HepG2 (cell line): ENCODE measurements around the gene KLC4. TPM values are rescaled to one million over a fixed set of nuclear protein-coding genes. Genes with fewer than 3 reads are reported as not detected.

Experiments
- ATF7-NPFF ChIP-seq: sonication (generic); formaldehyde crosslinking; IDR thresholded peaks from 2 replicates; pipeline ENCODE4 v1.8.1; 2023; ENCODE audit warnings: mild to moderate bottlenecking, low read depth, missing genetic modification reagents, moderate library complexity
- CCDC6 ChIP-seq: sonication (generic); formaldehyde crosslinking; IDR thresholded peaks from 2 replicates; pipeline ENCODE4 v1.8.1; 2022; ENCODE audit warnings: mild to moderate bottlenecking, missing genetic modification reagents, moderate library complexity
- CSRNP1 ChIP-seq: sonication (generic); formaldehyde crosslinking; IDR thresholded peaks from 2 replicates; pipeline ENCODE4 v1.8.1; 2023; ENCODE audit warnings: mild to moderate bottlenecking, missing genetic modification reagents
- ERF ChIP-seq: IDR thresholded peaks from 2 replicates; pipeline ENCODE4 v1.6.1; 2018; ENCODE audit warnings: missing biosample characterization, missing genetic modification reagents
- HMGXB3 ChIP-seq: sonication (generic); formaldehyde crosslinking; IDR thresholded peaks from 2 replicates; pipeline ENCODE4 v1.4.0; 2020; ENCODE audit warnings: missing genetic modification reagents, borderline replicate concordance
- HNF1A ChIP-seq, 2 experiments: sonication (generic) in 1 of 2; formaldehyde crosslinking in 1 of 2; IDR thresholded peaks; 2 replicates each; pipeline versions ENCODE4 v1.4.0 to v1.6.1; 2016 to 2020; ENCODE audit warnings: borderline replicate concordance in 1 of 2, low read depth in 1 of 2, mild to moderate bottlenecking in 1 of 2, missing genetic modification reagents in 1 of 2
- NFRKB ChIP-seq: fragments of 450-650 bp; IDR thresholded peaks from 2 replicates; pipeline ENCODE4 v1.6.1; 2017
- NR0B2 ChIP-seq: sonication (generic); formaldehyde crosslinking; IDR thresholded peaks from 2 replicates; pipeline ENCODE4 v1.4.0; 2020; ENCODE audit warnings: mild to moderate bottlenecking, missing genetic modification reagents
- PHF5A ChIP-seq: IDR thresholded peaks from one replicate; pipeline ENCODE4 v1.6.1; 2018; ENCODE audit warnings: low read depth, missing genetic modification reagents; ENCODE audit not compliant: unreplicated experiment
- SRY ChIP-seq: sonication (generic); formaldehyde crosslinking; IDR thresholded peaks from 2 replicates; pipeline ENCODE4 v1.8.0; 2022; ENCODE audit warnings: mild to moderate bottlenecking, missing genetic modification reagents
- ZNF781 ChIP-seq: sonication (generic); formaldehyde crosslinking; IDR thresholded peaks from 2 replicates; pipeline ENCODE4 v1.5.1; 2020; ENCODE audit warnings: borderline replicate concordance, mild to moderate bottlenecking, missing genetic modification reagents; ENCODE audit errors: not compliant biosample characterization
- ZSCAN29 ChIP-seq: sonication (generic); formaldehyde crosslinking; conservative IDR thresholded peaks from 2 replicates; pipeline ENCODE4 v1.4.0; 2020; ENCODE audit warnings: mild to moderate bottlenecking, missing genetic modification reagents
- polyA plus RNA-seq, 8 experiments: library from polyadenylated mRNA; depleted of rRNA in 3 of 8; stranded (reverse) in 7 of 8; unstranded in 1 of 8; fragments of >200 nt; fragmentation: Illumina TruSeq in 4 of 8; extraction: Trizol in 4 of 8; gene quantifications; 2 replicates each; pipeline versions ENCODE4 v1.2.1 to v1.2.3, GENCODE V29; 2011 to 2016; ENCODE audit warnings: low read depth in 4 of 8, missing spikeins in 1 of 8, mixed read lengths in 1 of 8; ENCODE audit not compliant: insufficient read depth in 1 of 8
- total RNA-seq, 5 experiments: library from RNA; depleted of rRNA; stranded (reverse); fragments of >200 nt; fragmentation: Illumina TruSeq; extraction: Trizol; gene quantifications; 2 replicates each; pipeline ENCODE4 v1.2.3, GENCODE V29; 2016; ENCODE audit warnings: low read depth in 1 of 5
- TF ChIP-seq, protein P1 (sequence below): sonication (generic); formaldehyde crosslinking; IDR thresholded peaks from 2 replicates; pipeline ENCODE4 v1.8.0; 2022; ENCODE audit warnings: mild to moderate bottlenecking, missing genetic modification reagents, borderline replicate concordance

Gene KLC4
- total and polyA plus RNA-seq, 2 of the 13 experiments (the other 11 are each of a cell fraction or from before 2014, with no cell fraction given): 45.4 to 70.4 TPM

- TF ChIP-seq, protein P1, sequence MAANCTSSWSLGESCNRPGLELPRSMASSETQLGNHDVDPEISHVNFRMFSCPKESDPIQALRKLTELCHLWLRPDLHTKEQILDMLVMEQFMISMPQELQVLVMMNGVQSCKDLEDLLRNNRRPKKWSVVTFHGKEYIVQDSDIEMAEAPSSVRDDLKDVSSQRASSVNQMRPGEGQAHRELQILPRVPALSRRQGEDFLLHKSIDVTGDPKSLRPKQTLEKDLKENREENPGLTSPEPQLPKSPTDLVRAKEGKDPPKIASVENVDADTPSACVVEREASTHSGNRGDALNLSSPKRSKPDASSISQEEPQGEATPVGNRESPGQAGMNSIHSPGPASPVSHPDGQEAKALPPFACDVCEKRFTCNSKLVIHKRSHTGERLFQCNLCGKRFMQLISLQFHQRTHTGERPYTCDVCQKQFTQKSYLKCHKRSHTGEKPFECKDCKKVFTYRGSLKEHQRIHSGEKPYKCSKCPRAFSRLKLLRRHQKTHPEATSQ (CRISPR knock-in tag): no peak
- no peak for TF ChIP-seq NR0B2 (CRISPR knock-in tag)
- 0 out of 2 replicates have a peak, but pooled peaks have one; percentile 35 for TF ChIP-seq SRY
- TF ChIP-seq ZSCAN29 (CRISPR knock-in tag): no peak
- no peak for TF ChIP-seq PHF5A (CRISPR knock-in tag)
- peak; percentile 62; the same call in 1 of the 2 replicates for TF ChIP-seq CCDC6 (CRISPR knock-in tag)
- no peak for TF ChIP-seq ZNF781
- TF ChIP-seq HMGXB3: no peak
- no peak for TF ChIP-seq CSRNP1 (CRISPR knock-in tag)
- 0 out of 2 replicates have a peak, but pooled peaks have one; percentile 39 for TF ChIP-seq ERF (CRISPR knock-in tag)
- peak; percentile 74; the same call in 1 of the 2 replicates for TF ChIP-seq ATF7-NPFF (CRISPR knock-in tag)
- TF ChIP-seq NFRKB: no peak
- no peak for TF ChIP-seq HNF1A (IDR thresholded peaks at IDR 0.05; ENCODE audit: low read depth)
- TF ChIP-seq HNF1A (CRISPR knock-in tag; IDR thresholded peaks at IDR 0.05; ENCODE audit: borderline replicate concordance): 0 out of 2 replicates have a peak, but pooled peaks have one; percentile 7
These were observed 16.4 kb downstream of the KLC4 start, which contains the start of gene PTK7 (continued) for GRCh38 chr6:43075670-43076463.
